ENCODE measurements around the gene AKAP13. TPM values are rescaled to one million over a fixed set of nuclear protein-coding genes. Genes with fewer than 3 reads are reported as not detected.

Gene AKAP13
- total RNA-seq, 2 experiments from 2014 or later, result 79.4 to 83.2 TPM

DNA sequence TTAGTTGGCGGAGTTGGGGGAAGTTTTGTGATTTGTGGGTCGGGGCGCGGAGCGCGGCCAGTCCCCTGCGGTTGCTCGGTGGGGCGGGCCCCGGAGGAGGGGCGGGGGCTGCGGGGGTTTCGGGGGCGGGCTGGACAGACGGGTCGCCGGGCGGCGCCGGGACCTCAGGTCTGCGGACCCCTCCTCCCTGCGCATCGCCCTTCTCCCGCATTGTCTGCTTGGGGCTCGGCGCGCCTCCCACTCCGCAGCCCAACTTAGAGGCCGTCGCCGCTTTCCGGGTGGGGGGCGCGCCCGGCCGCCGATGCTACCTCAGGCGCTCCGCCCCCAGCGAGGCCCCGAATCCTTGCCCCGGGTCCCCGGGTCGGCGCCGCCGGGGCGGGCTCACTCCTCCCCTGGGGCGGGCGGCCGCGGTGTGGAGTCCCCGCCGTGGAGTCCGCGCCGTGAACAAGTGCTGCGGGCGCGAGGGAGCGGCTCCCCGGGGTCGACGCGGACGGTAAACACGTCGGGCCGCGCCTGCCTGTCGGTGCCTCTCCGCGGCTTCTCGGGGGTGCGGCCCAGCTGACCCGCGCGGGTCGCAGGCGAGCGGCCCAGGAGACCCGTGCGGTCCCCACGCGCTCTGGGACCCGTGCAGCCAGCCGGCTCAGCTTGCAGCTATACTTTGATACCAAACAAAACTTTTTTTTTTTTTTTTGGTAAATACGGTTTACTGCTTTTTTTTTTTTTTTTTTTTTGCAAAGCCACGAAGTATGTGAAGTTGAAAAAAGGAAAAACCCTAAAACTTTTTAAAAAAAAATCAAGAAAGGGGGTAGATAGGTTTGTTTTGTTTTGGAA lies 624 bp downstream of the AKAP13 start:
- CTCF ChIA-PET, result interaction anchor here (0.8 to 4.8 kb wide), 5 partner anchors 24 to 312 kb away, joined by 3 to 30 read pairs (median 3); no protein-coding TSS in a partner anchor
- DNase-seq, result peak; percentile 33
- no peaks in the 10 kb centered on the region for H3K9me3 Mint-ChIP-seq
- peak overlapping the region; percentile 91 for H3K4me3 Mint-ChIP-seq
- intact Hi-C loops (cut with micrococcal nuclease), result loop anchor here (1.0 kb wide), 5 partner anchors 23 to 63 kb away; no protein-coding TSS in a partner anchor
- peaks cover 53% of the 10 kb centered on the region for H3K4me1 Mint-ChIP-seq (ENCODE audit: low read depth)
- peak overlapping the region; percentile 88 for H3K27ac Mint-ChIP-seq
- peaks cover 2% of the 10 kb centered on the region for H3K36me3 Mint-ChIP-seq (ENCODE audit: low read depth)
- H3K27me3 Mint-ChIP-seq (ENCODE audit: low read depth), result no peaks in the 10 kb centered on the region

DNA sequence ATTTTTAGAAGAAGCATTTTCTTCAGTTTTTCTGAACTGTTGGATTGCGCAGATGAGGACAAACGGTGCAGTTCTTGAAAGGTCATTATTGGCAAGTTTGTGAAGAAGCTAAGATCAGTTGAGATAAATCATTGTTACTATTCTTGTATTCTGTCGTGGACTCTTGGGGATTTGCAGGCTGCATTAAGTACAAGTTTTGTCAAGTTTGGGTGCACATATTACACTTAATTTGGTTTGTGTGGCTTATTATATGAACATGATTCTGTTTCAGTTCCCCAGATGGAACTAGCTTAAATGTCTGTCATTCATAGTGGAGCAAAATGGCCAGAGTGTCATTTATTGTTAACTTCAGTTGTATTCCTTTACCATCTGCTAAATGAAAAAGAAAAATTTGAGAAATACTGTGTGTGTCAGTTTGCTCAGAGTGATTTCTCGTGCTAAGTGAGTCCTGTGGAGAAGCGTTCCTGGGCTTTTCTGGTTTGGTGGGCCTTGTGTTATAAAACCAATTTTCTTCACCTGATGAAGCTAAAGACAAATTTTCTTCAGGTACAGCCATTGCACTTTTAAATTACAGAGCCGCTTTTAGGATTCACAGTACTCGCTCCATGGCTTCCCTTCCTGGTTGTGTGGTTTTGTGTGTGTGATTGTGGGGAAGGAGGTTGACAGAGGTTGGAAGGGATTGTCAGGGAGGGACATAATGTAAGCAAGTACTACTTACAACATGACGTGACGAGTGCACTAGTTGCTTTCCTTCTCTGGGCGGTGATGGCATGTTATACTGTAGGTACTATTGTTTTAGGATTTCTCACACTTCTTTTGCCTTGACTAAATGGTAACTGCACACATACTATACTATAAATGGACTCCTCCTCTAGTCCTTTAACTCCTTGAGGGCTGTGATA lies 1.7 kb downstream of the AKAP13 start:
- DNase-seq, result peak; percentile 20
- H3K4me1 Mint-ChIP-seq (ENCODE audit: low read depth), result peaks cover 54% of the 10 kb centered on the region
- CTCF ChIA-PET, result interaction anchor here (1.3 to 4.8 kb wide), 4 partner anchors 18 to 86 kb away, joined by 4 to 30 read pairs (median 10); no protein-coding TSS in a partner anchor
- no peaks in the 10 kb centered on the region for H3K27me3 Mint-ChIP-seq (ENCODE audit: low read depth)
- peak overlapping the region; percentile 91 for H3K4me3 Mint-ChIP-seq
- no peaks in the 10 kb centered on the region for H3K9me3 Mint-ChIP-seq
- intact Hi-C loops (cut with micrococcal nuclease), result loop anchor here (2.0 kb wide), 1 partner anchor 61 kb away; no protein-coding TSS in a partner anchor
- peak overlapping the region; percentile 37 for H3K27ac Mint-ChIP-seq
- peaks cover 4% of the 10 kb centered on the region for H3K36me3 Mint-ChIP-seq (ENCODE audit: low read depth)

DNA sequence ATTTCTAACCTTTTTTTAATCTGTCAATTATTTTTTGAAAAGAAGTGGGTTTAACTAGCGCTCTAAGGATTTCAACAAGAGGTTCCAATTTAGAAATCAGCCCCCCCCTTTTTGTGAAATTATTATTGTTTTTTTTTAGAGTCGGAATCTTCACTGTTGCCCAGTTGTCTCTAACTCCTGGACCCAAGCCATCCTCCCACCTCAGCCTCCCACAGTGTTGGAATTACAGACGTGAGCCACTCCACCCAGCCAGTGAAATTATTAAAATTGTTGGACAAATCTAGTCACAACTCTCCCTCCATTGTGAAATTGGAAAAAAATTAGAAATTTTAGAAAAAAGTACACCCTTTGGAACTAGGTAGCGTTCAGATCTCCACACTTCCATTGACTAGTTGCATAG lies 2.5 kb downstream of the AKAP13 start:
- peaks cover 4% of the 10 kb centered on the region for H3K36me3 Mint-ChIP-seq (ENCODE audit: low read depth)
- H3K27me3 Mint-ChIP-seq (ENCODE audit: low read depth), result no peaks in the 10 kb centered on the region
- H3K9me3 Mint-ChIP-seq, result no peaks in the 10 kb centered on the region
- intact Hi-C loops (cut with micrococcal nuclease), result loop anchor here (2.0 kb wide), 1 partner anchor 60 kb away; no protein-coding TSS in a partner anchor
- peak overlapping the region; percentile 15 for H3K4me3 Mint-ChIP-seq
- peak overlapping the region; percentile 74 for H3K27ac Mint-ChIP-seq
- no peak for DNase-seq
- CTCF ChIA-PET, result interaction anchor here (0.6 to 4.8 kb wide), 6 partner anchors 17 to 87 kb away, joined by 3 to 30 read pairs (median 6); no protein-coding TSS in a partner anchor
- peaks cover 54% of the 10 kb centered on the region for H3K4me1 Mint-ChIP-seq (ENCODE audit: low read depth)

DNA sequence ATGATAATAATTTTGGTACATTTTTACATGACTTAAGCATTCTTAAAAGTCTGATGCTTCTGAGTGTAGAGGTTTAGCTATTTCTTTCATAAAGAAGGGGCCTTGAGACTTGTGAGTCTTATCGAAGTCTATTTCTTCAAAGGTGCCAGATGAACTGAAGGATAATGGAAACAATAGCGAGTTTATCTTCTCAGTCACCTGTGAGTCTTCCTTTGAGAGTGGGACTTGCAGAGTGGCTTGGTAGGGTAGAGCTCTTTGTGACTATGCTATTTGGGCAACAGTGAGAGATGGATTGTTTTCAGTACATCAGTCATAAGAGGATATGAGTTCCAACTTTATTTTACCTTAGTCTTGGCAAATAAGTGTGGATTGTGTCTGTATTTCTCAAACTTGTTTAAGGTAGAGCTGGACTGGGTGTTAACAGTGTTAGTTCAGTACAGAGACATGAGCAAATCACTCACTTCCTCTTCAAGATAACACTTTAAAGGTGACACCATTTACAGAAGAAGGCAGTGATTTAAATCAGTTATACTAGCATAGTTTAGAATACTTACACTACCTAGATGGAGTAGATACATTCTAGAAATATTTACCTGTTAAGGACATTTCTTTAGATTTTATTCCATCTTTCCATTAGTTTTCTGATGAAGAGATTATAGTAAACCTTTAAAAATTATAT lies 3.2 kb downstream of the AKAP13 start:
- H3K36me3 Mint-ChIP-seq (ENCODE audit: low read depth), result peaks cover 4% of the 10 kb centered on the region
- peaks cover 55% of the 10 kb centered on the region for H3K4me1 Mint-ChIP-seq (ENCODE audit: low read depth)
- no peaks in the 10 kb centered on the region for H3K9me3 Mint-ChIP-seq
- peak overlapping the region; percentile 74 for H3K27ac Mint-ChIP-seq
- H3K4me3 Mint-ChIP-seq, result peak overlapping the region; percentile 49
- no peaks in the 10 kb centered on the region for H3K27me3 Mint-ChIP-seq (ENCODE audit: low read depth)
- intact Hi-C loops (cut with micrococcal nuclease), result loop anchor here (2.0 kb wide), 1 partner anchor 59 kb away; no protein-coding TSS in a partner anchor
- DNase-seq, result no peak
- CTCF ChIA-PET, result interaction anchor here (0.6 to 4.8 kb wide), 6 partner anchors 17 to 87 kb away, joined by 3 to 30 read pairs (median 6); no protein-coding TSS in a partner anchor

DNA sequence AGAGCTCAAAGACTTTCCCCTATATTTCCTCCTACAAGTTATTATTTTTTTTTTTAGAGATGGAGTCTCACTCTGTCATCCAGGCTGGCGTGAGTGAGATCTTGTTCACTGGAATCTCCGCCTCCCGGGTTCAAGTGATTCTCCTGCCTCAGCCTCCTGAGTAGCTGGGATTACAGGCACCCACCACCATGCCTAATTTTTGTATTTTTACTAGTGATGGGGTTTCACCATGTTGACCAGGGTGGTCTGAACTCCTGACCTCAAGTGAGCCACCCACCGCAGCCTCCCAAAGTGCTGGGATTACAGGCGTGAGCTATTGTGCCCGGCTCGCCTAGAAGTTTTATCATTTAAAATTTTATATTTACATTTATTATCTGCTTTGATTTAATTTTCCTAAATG lies 5.9 kb downstream of the AKAP13 start:
- Mint-ChIP-seq H3K27ac (no peak overlapping the region), H3K9me3 (no peaks in the 10 kb centered on the region), H3K36me3 (ENCODE audit: low read depth) (peaks cover 4% of the 10 kb centered on the region), H3K4me1 (ENCODE audit: low read depth) (peaks cover 48% of the 10 kb centered on the region), H3K4me3 (no peak overlapping the region), H3K27me3 (ENCODE audit: low read depth) (no peaks in the 10 kb centered on the region)
- no peak for DNase-seq
- intact Hi-C loops (cut with micrococcal nuclease), result no loop called here
- CTCF ChIA-PET, result no interaction called here

DNA sequence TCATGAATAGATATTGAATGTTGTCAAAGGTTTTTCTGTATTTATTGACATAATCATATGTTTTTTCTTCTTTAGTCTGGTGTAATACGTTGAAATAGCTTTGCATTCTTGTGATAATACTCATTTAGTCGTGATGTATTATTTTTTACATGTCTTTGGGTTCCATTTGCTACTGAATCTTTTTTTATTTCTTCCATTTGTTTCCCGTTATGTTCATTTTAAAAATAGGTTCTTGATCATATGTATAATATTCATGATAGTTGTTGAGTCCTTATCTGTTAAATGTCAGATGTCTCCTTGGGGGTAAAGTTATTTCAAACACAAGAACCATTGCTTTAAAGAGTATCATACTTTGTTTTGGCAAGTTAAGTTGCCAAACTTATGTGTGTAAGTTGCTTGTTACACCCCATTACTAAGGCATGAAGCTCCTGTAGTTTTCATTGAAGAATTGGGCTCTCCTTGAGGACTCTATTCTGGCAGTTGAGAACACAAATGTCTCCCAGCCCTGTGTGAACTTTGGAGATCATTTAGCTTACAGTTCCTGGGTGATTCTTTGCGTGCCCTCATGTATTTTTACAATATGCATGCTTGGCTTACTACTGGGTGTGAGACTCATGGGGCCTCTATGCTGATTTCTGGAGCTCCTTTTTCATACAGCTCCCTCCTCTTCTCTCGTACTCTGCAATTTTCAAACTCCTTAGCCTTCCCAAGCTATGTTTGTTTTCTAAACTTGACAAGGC lies 8.3 kb downstream of the AKAP13 start:
- Mint-ChIP-seq H3K9me3 (no peaks in the 10 kb centered on the region), H3K4me1 (ENCODE audit: low read depth) (peaks cover 40% of the 10 kb centered on the region), H3K27ac (no peak overlapping the region), H3K36me3 (ENCODE audit: low read depth) (peaks cover 4% of the 10 kb centered on the region), H3K27me3 (ENCODE audit: low read depth) (no peaks in the 10 kb centered on the region), H3K4me3 (no peak overlapping the region)
- intact Hi-C loops (cut with micrococcal nuclease), result no loop called here
- DNase-seq, result no peak
- CTCF ChIA-PET, result interaction anchor here (0.7 to 0.8 kb wide), 2 partner anchors 15 to 58 kb away, joined by 3 read pairs; no protein-coding TSS in a partner anchor

DNA sequence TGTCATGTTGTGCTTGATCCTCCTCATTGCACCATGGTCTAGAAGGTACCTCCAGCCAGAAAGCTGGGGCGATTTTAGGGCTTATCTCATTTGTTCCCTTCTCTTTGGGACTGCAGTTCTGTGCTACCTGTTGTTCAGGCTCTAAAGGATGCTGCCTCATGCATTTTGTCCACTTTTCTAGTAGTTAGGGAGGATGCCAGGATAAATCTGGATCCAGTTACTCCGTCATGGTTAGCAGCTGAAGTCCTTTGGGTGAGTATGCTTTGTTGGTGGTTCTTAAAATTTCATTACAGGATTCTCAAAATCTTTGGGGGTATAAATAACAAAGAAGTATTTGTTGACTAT lies 8.9 kb downstream of the AKAP13 start:
- CTCF ChIA-PET, result interaction anchor here (0.7 kb wide), 1 partner anchor 15 kb away, joined by 3 read pairs; no protein-coding TSS in a partner anchor

DNA sequence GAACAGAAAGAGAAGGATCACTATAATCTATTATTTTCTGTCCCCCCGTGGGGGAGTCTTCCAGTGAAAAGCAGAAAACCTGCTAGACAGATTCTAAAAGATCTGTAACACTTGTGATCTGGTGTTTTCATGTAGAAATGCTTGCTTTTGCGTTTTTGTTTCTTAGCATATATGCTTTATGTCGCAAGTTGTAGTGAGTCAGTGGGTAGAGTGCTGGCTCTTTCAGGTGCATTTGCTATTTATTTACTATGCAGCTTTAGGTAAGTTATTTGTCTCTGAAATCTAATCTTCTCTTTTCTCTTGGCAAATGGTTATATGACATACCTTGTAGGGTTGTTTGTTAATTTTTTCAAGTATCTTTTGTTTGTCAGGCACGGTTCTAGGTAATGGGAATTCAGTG lies 9.4 kb downstream of the AKAP13 start:
- intact Hi-C loops (cut with micrococcal nuclease), result no loop called here
- Mint-ChIP-seq H3K9me3 (no peaks in the 10 kb centered on the region), H3K4me1 (ENCODE audit: low read depth) (peaks cover 42% of the 10 kb centered on the region), H3K36me3 (ENCODE audit: low read depth) (peaks cover 2% of the 10 kb centered on the region), H3K27ac (no peak overlapping the region), H3K27me3 (ENCODE audit: low read depth) (no peaks in the 10 kb centered on the region), H3K4me3 (no peak overlapping the region)
- CTCF ChIA-PET, result no interaction called here
- no peak for DNase-seq

More for the DNA sequence above, 8.9 kb downstream of the AKAP13 start:
- peaks cover 40% of the 10 kb centered on the region for H3K4me1 Mint-ChIP-seq (ENCODE audit: low read depth)
- peaks cover 4% of the 10 kb centered on the region for H3K36me3 Mint-ChIP-seq (ENCODE audit: low read depth)
- DNase-seq, result no peak
- H3K9me3 Mint-ChIP-seq, result no peaks in the 10 kb centered on the region
- no peak overlapping the region for H3K4me3 Mint-ChIP-seq
- intact Hi-C loops (cut with micrococcal nuclease), result no loop called here
- H3K27ac Mint-ChIP-seq, result no peak overlapping the region
- H3K27me3 Mint-ChIP-seq (ENCODE audit: low read depth), result no peaks in the 10 kb centered on the region

DNA sequence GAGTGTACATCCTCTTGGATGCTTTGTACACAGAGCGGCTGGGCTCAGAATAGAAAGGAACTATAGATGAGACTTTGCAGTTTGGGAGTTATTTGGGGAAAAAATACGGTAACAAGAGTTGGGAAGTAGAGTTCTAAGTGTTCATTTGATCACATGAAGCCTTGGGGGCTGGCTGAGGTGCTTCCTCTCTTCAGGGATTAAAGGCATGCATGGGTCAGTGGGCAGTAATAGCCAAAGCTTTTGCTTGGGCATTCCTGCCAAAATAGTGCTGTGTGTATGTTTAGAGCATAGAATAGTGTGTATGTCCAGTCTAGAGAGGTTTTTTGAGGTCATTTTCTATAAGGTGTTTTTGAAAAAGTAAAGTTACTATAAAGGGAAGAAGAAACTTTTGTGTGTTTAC lies 12.8 kb downstream of the AKAP13 start:
- Mint-ChIP-seq H3K4me1 (ENCODE audit: low read depth) (peaks cover 51% of the 10 kb centered on the region), H3K27me3 (ENCODE audit: low read depth) (no peaks in the 10 kb centered on the region), H3K36me3 (ENCODE audit: low read depth) (no peaks in the 10 kb centered on the region), H3K9me3 (no peaks in the 10 kb centered on the region), H3K4me3 (no peak overlapping the region), H3K27ac (no peak overlapping the region)
- DNase-seq, result no peak
- intact Hi-C loops (cut with micrococcal nuclease), result no loop called here
- CTCF ChIA-PET, result no interaction called here

DNA sequence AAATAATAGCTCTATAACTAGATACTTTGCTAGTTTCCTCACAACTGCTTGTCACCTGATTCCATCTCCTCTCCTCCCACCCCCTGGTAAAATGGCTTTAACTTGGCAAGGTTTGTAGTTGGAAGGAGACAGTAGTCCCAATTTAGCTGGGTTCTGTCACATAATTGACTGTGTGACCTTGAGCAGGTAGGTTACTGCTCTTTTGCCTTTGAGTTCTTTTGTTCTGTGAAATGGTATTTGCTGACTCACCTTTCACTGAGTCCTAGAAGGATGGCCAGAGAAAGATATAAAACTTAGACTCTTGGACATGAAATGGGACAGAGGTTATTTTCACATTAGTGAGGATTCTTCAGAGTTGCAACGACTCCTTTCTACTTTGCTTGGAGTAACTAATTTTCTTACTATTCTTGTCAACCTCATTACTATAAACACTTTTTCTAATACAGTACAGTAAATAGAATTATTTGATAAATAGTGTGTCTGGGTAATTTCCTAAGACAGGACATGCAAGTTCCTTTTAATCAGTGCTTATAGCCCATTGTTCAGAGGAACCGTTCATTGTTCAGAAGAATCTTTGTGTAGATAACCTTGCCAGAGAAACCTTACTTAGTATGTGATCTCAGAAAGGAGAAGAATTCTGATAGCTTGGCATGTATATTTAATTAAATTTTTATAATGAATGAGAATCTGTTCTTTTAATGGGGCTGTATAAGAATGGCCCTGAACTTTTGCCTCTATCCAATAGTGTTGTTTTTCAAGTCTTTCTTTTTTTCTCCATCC lies 14.3 kb downstream of the AKAP13 start:
- Mint-ChIP-seq H3K27ac (no peak overlapping the region), H3K4me3 (no peak overlapping the region), H3K27me3 (ENCODE audit: low read depth) (no peaks in the 10 kb centered on the region), H3K36me3 (ENCODE audit: low read depth) (no peaks in the 10 kb centered on the region), H3K4me1 (ENCODE audit: low read depth) (peaks cover 55% of the 10 kb centered on the region), H3K9me3 (no peaks in the 10 kb centered on the region)
- CTCF ChIA-PET, result interaction anchor here (0.6 to 0.7 kb wide), 3 partner anchors 12 to 397 kb away, joined by 3 to 4 read pairs (median 3); no protein-coding TSS in a partner anchor
- no peak for DNase-seq
- intact Hi-C loops (cut with micrococcal nuclease), result no loop called here

DNA sequence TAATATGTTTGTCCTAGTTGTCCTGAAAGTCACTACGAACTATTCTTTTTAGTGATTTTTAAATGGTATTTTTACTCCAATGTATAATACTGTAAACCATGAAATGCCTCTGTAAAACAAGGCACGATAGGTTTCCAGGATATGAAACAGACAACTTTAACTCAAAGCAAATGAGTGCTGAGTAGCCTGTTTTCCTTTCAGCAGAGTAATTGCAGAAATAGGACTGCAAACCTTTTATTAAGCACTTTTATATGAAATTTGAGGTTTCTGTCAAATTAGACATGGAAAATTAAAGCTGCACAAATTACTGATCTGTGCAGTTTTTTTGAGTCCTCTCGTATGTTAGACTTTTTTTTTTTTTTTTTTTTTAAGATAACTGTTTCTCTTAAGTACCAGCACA lies 16.2 kb downstream of the AKAP13 start:
- Mint-ChIP-seq H3K4me3 (no peak overlapping the region), H3K27ac (no peak overlapping the region), H3K9me3 (no peaks in the 10 kb centered on the region), H3K36me3 (ENCODE audit: low read depth) (peaks cover under 1% of the 10 kb centered on the region), H3K27me3 (ENCODE audit: low read depth) (no peaks in the 10 kb centered on the region), H3K4me1 (ENCODE audit: low read depth) (peaks cover 65% of the 10 kb centered on the region)
- no peak for DNase-seq
- intact Hi-C loops (cut with micrococcal nuclease), result no loop called here
- CTCF ChIA-PET, result no interaction called here
